Neutrophil (primary cell): ENCODE data around the gene CEP112.

Experiments used
- H3K27ac ChIP-seq: fragments of 200-600 bp; sonication (generic); 2 replicates; pipeline ENCODE4 v1.5.1; 2016; ENCODE audit warnings: mild to moderate bottlenecking, moderate library complexity
- H3K27me3 ChIP-seq: fragments of 200-600 bp; sonication (generic); 2 replicates; pipeline ENCODE4 v1.6.0; 2016; ENCODE audit warnings: mild to moderate bottlenecking
- H3K36me3 ChIP-seq: fragments of 200-600 bp; sonication (generic); 2 replicates; pipeline ENCODE4 v1.5.1; 2017
- H3K4me1 ChIP-seq, 2 experiments: fragments of 200-600 bp in 1 of 2; sonication (generic) in 1 of 2; 1 replicate in 1 of 2; 2 replicates in 1 of 2; pipeline versions ENCODE4 v1.5.1 to v1.6.1; 2013 to 2016; ENCODE audit warnings: low read depth in 1 of 2, low read length in 1 of 2, mild to moderate bottlenecking in 1 of 2, moderate library complexity in 1 of 2; ENCODE audit not compliant: control insufficient read depth in 1 of 2, insufficient read depth in 1 of 2
- H3K4me3 ChIP-seq, 2 experiments: fragments of 200-600 bp in 1 of 2; sonication (generic) in 1 of 2; 1 replicate in 1 of 2; 2 replicates in 1 of 2; pipeline ENCODE4 v1.5.1; 2013 to 2016; ENCODE audit warnings: low read depth in 1 of 2, low read length in 1 of 2, mild to moderate bottlenecking in 1 of 2, moderate library complexity in 1 of 2
- H3K9me3 ChIP-seq: fragments of 200-600 bp; sonication (generic); 2 replicates; pipeline ENCODE4 v1.5.1; 2016
- CTCF ChIP-seq: fragments of 200-600 bp; sonication (generic); IDR thresholded peaks from 2 replicates; pipeline ENCODE4 v1.5.1; 2016; ENCODE audit warnings: antibody characterized with exemption

The CEP112 gene

DNA sequence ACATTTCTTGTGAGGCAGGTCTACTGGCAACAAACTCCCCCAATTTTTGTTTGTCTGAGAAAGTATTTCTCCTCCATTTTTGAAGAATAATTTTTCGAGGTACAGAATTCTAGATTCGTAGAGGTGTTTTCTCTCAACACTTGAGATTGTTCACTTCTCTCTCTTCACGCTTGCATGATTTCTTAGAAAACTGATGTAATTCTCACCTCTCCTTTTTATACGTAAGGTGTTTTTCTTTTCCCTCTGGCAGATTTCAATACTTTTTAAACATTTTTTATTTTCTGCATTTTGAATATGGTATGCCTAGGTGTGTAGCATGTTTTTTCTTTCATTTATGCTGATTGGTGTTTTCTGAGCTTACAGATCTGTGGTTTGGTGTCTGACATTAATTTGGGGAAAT, 429.0 kb downstream of the CEP112 start:
- no peak for TF ChIP-seq CTCF
- Histone ChIP-seq H3K36me3 (no peaks in the 10 kb centered on the region), H3K27ac (no peak overlapping the region), H3K27me3 (no peaks in the 10 kb centered on the region), H3K9me3 (no peaks in the 10 kb centered on the region), H3K4me3 (no peak overlapping the region), H3K4me1 (peaks cover 0 to 5% of the 10 kb centered on the region in 2 experiments)

DNA sequence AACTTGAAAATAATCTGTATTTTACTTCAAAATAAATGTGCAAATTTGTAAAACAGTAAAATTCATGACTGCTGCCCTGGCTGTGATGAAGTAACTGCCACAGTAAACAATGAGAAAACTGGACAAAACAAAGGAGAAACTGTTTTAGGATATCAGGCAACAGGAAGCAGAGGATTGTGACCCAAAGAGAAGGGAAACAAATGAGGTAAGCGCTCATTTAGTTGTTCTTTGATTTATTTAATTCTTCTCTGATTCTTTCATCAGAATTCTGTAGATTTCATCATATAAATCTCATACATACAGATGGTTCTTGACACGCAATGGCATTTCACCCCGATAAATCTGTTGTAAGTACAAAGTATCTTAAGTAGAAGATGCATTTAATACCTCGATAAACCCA, 432.4 kb downstream of the CEP112 start:
- Histone ChIP-seq H3K36me3 (no peaks in the 10 kb centered on the region), H3K27me3 (no peaks in the 10 kb centered on the region), H3K27ac (no peak overlapping the region), H3K4me3 (no peak overlapping the region), H3K4me1 (no peaks in the 10 kb centered on the region), H3K9me3 (no peaks in the 10 kb centered on the region)
- no peak for TF ChIP-seq CTCF

GRCh38 chr17:65756760-65757159, 435.2 kb downstream of the CEP112 start:
- Histone ChIP-seq H3K4me1 (no peaks in the 10 kb centered on the region), H3K4me3 (no peak overlapping the region), H3K36me3 (no peaks in the 10 kb centered on the region), H3K27me3 (no peaks in the 10 kb centered on the region), H3K27ac (no peak overlapping the region), H3K9me3 (no peaks in the 10 kb centered on the region)
- no peak for TF ChIP-seq CTCF

GRCh38 chr17:65755799-65756198, 436.1 kb downstream of the CEP112 start:
- Histone ChIP-seq H3K36me3 (no peaks in the 10 kb centered on the region), H3K4me1 (no peaks in the 10 kb centered on the region), H3K27ac (no peak overlapping the region), H3K4me3 (no peak overlapping the region), H3K27me3 (no peaks in the 10 kb centered on the region), H3K9me3 (no peaks in the 10 kb centered on the region)
- TF ChIP-seq CTCF = no peak

GRCh38 chr17:65754630-65755029, 437.3 kb downstream of the CEP112 start:
- TF ChIP-seq CTCF = no peak
- H3K36me3 ChIP-seq = no peaks in the 10 kb centered on the region
- H3K9me3 ChIP-seq = no peaks in the 10 kb centered on the region
- no peak overlapping the region for H3K27ac ChIP-seq
- H3K27me3 ChIP-seq = no peaks in the 10 kb centered on the region
- no peaks in the 10 kb centered on the region for H3K4me1 ChIP-seq
- no peak overlapping the region for H3K4me3 ChIP-seq

DNA sequence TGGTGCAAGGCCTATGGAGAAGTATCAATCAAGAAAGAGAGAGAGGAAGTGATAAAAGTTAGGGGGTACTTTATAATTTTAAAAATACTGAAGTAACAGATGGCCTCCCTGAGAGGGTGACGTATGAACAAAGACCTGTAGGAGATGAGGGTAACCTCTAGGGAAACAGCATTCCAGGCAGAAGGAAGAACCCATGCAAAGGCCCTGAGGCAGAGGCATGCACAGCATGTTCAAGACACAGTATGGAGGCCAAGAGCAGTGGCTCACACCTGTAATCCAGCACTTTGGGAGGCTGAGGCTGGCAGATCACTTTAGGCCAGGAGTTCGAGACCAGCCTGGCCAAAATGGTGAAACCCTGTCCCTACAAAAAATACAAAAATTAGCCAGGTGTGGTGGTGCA, 437.9 kb downstream of the CEP112 start:
- Histone ChIP-seq H3K9me3 (no peaks in the 10 kb centered on the region), H3K36me3 (no peaks in the 10 kb centered on the region), H3K27me3 (no peaks in the 10 kb centered on the region), H3K4me1 (no peaks in the 10 kb centered on the region), H3K4me3 (no peak overlapping the region), H3K27ac (no peak overlapping the region)
- no peak for TF ChIP-seq CTCF
